HepG2 (cell line): ENCODE measurements around the gene ZNF782. TPM values are rescaled to one million over a fixed set of nuclear protein-coding genes. Genes with fewer than 3 reads are reported as not detected.

Source experiments
- ATF3 ChIP-seq: sonication (generic); formaldehyde crosslinking; IDR thresholded peaks from 2 replicates; pipeline ENCODE4 v1.4.0; 2020; ENCODE audit warnings: missing genetic modification reagents
- CENPT ChIP-seq: sonication (generic); formaldehyde crosslinking; IDR thresholded peaks from 2 replicates; pipeline ENCODE4 v1.8.0; 2022; ENCODE audit warnings: low read depth, mild to moderate bottlenecking, moderate library complexity, missing genetic modification reagents
- CREB1 ChIP-seq, 2 experiments: fragments of 450-650 bp in 1 of 2; IDR thresholded peaks; 2 replicates each; pipeline ENCODE4 v1.6.1; 2016 to 2017; ENCODE audit warnings: control low read depth in 1 of 2, mild to moderate bottlenecking in 1 of 2, missing compliant biosample characterization in 1 of 2, missing genetic modification characterization in 1 of 2
- ELF1 ChIP-seq: sonication (generic); formaldehyde crosslinking; IDR thresholded peaks from 2 replicates; pipeline ENCODE4 v1.4.0; 2020; ENCODE audit warnings: missing genetic modification reagents
- FOXO4 ChIP-seq: sonication (generic); formaldehyde crosslinking; conservative IDR thresholded peaks from 2 replicates; pipeline ENCODE4 v1.8.1; 2023; ENCODE audit warnings: missing genetic modification reagents
- HDAC6 ChIP-seq: fragments of 200-600 bp; sonication (generic); IDR thresholded peaks from 2 replicates; pipeline ENCODE4 v1.7.0; 2017; ENCODE audit warnings: mild to moderate bottlenecking, antibody characterized with exemption, low read length, low read depth
- MEIS2 ChIP-seq: sonication (generic); formaldehyde crosslinking; IDR thresholded peaks from 2 replicates; pipeline ENCODE4 v1.9.0; 2021; ENCODE audit warnings: mild to moderate bottlenecking, missing genetic modification reagents
- NONO ChIP-seq, 2 experiments: fragments of 450-650 bp in 1 of 2; sonication (generic) in 1 of 2; formaldehyde crosslinking in 1 of 2; IDR thresholded peaks in 1 of 2; conservative IDR thresholded peaks in 1 of 2; 2 replicates each; pipeline versions ENCODE4 v1.6.1 to v1.8.0; 2017 to 2022; ENCODE audit warnings: mild to moderate bottlenecking in 1 of 2, missing genetic modification reagents in 1 of 2, moderate library complexity in 1 of 2
- NR2C2 ChIP-seq: sonication (generic); formaldehyde crosslinking; IDR thresholded peaks from 2 replicates; pipeline ENCODE4 v1.4.0; 2020; ENCODE audit warnings: missing genetic modification reagents, mild to moderate bottlenecking, moderate library complexity, borderline replicate concordance
- NRL ChIP-seq: sonication (generic); formaldehyde crosslinking; IDR thresholded peaks from 2 replicates; pipeline ENCODE4 v1.5.0; 2020; ENCODE audit warnings: missing genetic modification reagents, mild to moderate bottlenecking, moderate library complexity, borderline replicate concordance
- PAWR ChIP-seq: sonication (generic); formaldehyde crosslinking; IDR thresholded peaks from 2 replicates; pipeline ENCODE4 v1.4.0; 2020; ENCODE audit warnings: missing genetic modification reagents, mild to moderate bottlenecking, borderline replicate concordance
- RCOR2 ChIP-seq: IDR thresholded peaks from 2 replicates; pipeline ENCODE4 v1.6.1; 2016; ENCODE audit warnings: missing biosample characterization, missing genetic modification reagents
- ZKSCAN8 ChIP-seq: IDR thresholded peaks from 2 replicates; pipeline ENCODE4 v1.6.1; 2016; ENCODE audit warnings: borderline replicate concordance, missing genetic modification reagents, missing compliant biosample characterization
- ZNF670 ChIP-seq: sonication (generic); formaldehyde crosslinking; IDR thresholded peaks from 2 replicates; pipeline ENCODE4 v1.8.0; 2022; ENCODE audit warnings: mild to moderate bottlenecking, missing genetic modification reagents, borderline replicate concordance
- polyA plus RNA-seq, 8 experiments: library from polyadenylated mRNA; depleted of rRNA in 3 of 8; stranded (reverse) in 7 of 8; unstranded in 1 of 8; fragments of >200 nt; fragmentation: Illumina TruSeq in 4 of 8; extraction: Trizol in 4 of 8; gene quantifications; 2 replicates each; pipeline versions ENCODE4 v1.2.1 to v1.2.3, GENCODE V29; 2011 to 2016; ENCODE audit warnings: low read depth in 4 of 8, missing spikeins in 1 of 8, mixed read lengths in 1 of 8; ENCODE audit not compliant: insufficient read depth in 1 of 8
- total RNA-seq, 5 experiments: library from RNA; depleted of rRNA; stranded (reverse); fragments of >200 nt; fragmentation: Illumina TruSeq; extraction: Trizol; gene quantifications; 2 replicates each; pipeline ENCODE4 v1.2.3, GENCODE V29; 2016; ENCODE audit warnings: low read depth in 1 of 5
- TF ChIP-seq, protein P1 (sequence below): sonication (generic); formaldehyde crosslinking; IDR thresholded peaks from 2 replicates; pipeline ENCODE4 v1.9.0; 2021; ENCODE audit warnings: missing genetic modification reagents, borderline replicate concordance
- TF ChIP-seq, protein P2 (sequence below): sonication (generic); IDR thresholded peaks from 2 replicates; pipeline ENCODE4 v1.6.1; 2016; ENCODE audit warnings: low read depth, borderline replicate concordance
- TF ChIP-seq, protein P3 (sequence below): IDR thresholded peaks from 2 replicates; pipeline ENCODE4 v1.6.1; 2016
- TF ChIP-seq, protein P4 (sequence below): sonication (generic); formaldehyde crosslinking; IDR thresholded peaks from 2 replicates; pipeline ENCODE4 v1.4.0; 2020; ENCODE audit warnings: missing genetic modification reagents, low read depth, mild to moderate bottlenecking, borderline replicate concordance
- TF ChIP-seq, protein P5 (sequence below): sonication (generic); formaldehyde crosslinking; IDR thresholded peaks from 2 replicates; pipeline ENCODE4 v1.8.1; 2023; ENCODE audit warnings: mild to moderate bottlenecking, inconsistent platforms, moderate library complexity, missing genetic modification reagents, borderline replicate concordance

ZNF782 gene
- total and polyA plus RNA-seq, 2 of the 13 experiments (the other 11 are each of a cell fraction or from before 2014, with no cell fraction given) = 1.4 to 4.9 TPM

DNA sequence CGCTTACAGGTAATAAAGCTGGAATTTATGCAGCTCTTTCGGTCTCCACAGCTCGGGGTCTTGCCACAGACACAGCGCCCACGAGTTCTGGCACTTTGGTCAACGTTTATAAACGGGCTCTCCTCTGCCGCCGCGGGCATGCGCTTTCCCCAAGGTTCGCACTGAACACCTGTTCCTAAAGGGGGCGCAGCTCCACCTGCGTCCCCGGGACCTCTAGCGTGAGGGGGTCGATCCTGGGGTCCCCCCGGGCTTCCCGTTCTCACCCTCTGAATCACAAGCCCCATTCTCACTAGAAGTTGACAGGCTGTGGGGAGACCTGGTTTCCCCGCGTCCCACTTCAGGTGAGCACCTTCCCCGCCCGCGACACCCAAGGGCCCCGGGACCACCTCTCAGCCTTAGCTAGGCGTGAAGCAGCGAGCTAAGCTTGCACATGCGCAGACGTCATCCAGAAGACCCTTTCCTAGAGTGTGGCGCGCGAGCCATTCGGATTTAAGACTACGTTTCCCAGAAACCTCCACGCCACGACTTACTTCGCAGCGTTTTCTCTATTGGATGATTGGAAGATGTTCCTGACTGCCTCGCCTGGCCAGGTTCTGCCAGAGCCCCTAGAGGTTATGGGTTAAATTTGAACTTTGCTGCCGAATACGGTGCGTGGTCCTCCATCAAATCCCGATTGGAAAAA is 21.3 kb upstream of the ZNF782 start (continued):
- TF ChIP-seq, protein P1, sequence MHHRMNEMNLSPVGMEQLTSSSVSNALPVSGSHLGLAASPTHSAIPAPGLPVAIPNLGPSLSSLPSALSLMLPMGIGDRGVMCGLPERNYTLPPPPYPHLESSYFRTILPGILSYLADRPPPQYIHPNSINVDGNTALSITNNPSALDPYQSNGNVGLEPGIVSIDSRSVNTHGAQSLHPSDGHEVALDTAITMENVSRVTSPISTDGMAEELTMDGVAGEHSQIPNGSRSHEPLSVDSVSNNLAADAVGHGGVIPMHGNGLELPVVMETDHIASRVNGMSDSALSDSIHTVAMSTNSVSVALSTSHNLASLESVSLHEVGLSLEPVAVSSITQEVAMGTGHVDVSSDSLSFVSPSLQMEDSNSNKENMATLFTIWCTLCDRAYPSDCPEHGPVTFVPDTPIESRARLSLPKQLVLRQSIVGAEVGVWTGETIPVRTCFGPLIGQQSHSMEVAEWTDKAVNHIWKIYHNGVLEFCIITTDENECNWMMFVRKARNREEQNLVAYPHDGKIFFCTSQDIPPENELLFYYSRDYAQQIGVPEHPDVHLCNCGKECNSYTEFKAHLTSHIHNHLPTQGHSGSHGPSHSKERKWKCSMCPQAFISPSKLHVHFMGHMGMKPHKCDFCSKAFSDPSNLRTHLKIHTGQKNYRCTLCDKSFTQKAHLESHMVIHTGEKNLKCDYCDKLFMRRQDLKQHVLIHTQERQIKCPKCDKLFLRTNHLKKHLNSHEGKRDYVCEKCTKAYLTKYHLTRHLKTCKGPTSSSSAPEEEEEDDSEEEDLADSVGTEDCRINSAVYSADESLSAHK = no peak
- peak; percentile 64; the same call in 1 of the 2 replicates for TF ChIP-seq NR2C2 (CRISPR knock-in tag)
- TF ChIP-seq, protein P2, sequence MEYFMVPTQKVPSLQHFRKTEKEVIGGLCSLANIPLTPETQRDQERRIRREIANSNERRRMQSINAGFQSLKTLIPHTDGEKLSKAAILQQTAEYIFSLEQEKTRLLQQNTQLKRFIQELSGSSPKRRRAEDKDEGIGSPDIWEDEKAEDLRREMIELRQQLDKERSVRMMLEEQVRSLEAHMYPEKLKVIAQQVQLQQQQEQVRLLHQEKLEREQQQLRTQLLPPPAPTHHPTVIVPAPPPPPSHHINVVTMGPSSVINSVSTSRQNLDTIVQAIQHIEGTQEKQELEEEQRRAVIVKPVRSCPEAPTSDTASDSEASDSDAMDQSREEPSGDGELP = peak; percentile 56; the same call in 1 of the 2 replicates
- no peak for TF ChIP-seq FOXO4 (CRISPR knock-in tag)
- TF ChIP-seq RCOR2 (CRISPR knock-in tag) = no peak
- peak; percentile 84; the same call in 1 of the 2 replicates for TF ChIP-seq NRL (CRISPR knock-in tag)
- TF ChIP-seq HDAC6 = no peak
- peak; percentile 57; the same call in 1 of the 2 replicates for TF ChIP-seq ZNF670 (CRISPR knock-in tag)
- TF ChIP-seq NONO (IDR thresholded peaks at IDR 0.05) = no peak
- TF ChIP-seq NONO (CRISPR knock-in tag; conservative IDR thresholded peaks at IDR 0.05) = peak; percentile 50; the same call in 1 of the 2 replicates
- TF ChIP-seq, protein P3, sequence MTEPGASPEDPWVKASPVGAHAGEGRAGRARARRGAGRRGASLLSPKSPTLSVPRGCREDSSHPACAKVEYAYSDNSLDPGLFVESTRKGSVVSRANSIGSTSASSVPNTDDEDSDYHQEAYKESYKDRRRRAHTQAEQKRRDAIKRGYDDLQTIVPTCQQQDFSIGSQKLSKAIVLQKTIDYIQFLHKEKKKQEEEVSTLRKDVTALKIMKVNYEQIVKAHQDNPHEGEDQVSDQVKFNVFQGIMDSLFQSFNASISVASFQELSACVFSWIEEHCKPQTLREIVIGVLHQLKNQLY = no peak; the same call in 1 of the 2 replicates
- no peak for TF ChIP-seq PAWR (CRISPR knock-in tag)
- TF ChIP-seq, protein P4, sequence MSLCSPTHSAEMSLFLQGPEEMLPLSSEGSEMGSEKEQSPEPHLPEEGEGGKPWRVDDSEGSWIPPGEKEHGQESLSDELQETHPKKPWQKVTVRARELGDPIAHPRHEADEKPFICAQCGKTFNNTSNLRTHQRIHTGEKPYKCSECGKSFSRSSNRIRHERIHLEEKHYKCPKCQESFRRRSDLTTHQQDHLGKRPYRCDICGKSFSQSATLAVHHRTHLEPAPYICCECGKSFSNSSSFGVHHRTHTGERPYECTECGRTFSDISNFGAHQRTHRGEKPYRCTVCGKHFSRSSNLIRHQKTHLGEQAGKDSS = 0 out of 2 replicates have a peak, but pooled peaks have one; percentile 29
- TF ChIP-seq ZKSCAN8 (CRISPR knock-in tag) = no peak
- TF ChIP-seq ELF1 (CRISPR knock-in tag) = peak; percentile 52
- peak; percentile 58 for TF ChIP-seq CREB1 (IDR thresholded peaks at IDR 0.05)
- TF ChIP-seq CREB1 (CRISPR knock-in tag; IDR thresholded peaks at IDR 0.05) = peak; percentile 89
- 0 out of 2 replicates have a peak, but pooled peaks have one; percentile 8 for TF ChIP-seq MEIS2
- TF ChIP-seq CENPT (CRISPR knock-in tag) = no peak
- TF ChIP-seq ATF3 (CRISPR knock-in tag) = no peak
- TF ChIP-seq, protein P5, sequence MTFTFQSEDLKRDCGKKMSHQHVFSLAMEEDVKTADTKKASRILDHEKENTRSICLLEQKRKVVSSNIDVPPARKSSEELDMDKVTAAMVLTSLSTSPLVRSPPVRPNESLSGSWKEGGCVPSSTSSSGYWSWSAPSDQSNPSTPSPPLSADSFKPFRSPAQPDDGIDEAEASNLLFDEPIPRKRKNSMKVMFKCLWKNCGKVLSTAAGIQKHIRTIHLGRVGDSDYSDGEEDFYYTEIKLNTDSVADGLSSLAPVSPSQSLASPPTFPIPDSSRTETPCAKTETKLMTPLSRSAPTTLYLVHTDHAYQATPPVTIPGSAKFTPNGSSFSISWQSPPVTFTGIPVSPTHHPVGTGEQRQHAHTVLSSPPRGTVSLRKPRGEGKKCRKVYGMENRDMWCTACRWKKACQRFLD (CRISPR knock-in tag) = 0 out of 2 replicates have a peak, but pooled peaks have one; percentile 72
